Measurements from ENCODE around the gene DSCAML1.

DNA sequence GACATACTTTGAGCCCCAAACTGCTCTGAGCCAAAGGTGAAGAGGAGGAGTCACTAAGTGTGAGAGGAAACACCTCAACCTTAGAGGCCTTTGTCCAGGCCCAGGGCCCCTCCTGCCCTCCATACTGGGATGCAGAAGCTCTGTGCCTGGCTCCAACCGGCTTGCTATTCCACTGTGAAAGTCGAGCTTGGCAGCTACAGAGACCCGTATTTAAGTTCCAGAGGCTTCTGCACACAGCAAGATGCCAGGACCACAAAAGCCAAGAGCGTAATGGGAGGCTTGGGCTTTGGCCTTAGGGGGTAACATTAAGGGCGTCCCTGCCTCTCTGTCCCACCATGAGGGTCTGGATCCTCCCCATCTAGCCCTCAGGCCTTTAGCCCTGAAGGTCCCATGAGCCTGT is 31.9 kb downstream of the DSCAML1 start:
- TF ChIP-seq, protein P1, sequence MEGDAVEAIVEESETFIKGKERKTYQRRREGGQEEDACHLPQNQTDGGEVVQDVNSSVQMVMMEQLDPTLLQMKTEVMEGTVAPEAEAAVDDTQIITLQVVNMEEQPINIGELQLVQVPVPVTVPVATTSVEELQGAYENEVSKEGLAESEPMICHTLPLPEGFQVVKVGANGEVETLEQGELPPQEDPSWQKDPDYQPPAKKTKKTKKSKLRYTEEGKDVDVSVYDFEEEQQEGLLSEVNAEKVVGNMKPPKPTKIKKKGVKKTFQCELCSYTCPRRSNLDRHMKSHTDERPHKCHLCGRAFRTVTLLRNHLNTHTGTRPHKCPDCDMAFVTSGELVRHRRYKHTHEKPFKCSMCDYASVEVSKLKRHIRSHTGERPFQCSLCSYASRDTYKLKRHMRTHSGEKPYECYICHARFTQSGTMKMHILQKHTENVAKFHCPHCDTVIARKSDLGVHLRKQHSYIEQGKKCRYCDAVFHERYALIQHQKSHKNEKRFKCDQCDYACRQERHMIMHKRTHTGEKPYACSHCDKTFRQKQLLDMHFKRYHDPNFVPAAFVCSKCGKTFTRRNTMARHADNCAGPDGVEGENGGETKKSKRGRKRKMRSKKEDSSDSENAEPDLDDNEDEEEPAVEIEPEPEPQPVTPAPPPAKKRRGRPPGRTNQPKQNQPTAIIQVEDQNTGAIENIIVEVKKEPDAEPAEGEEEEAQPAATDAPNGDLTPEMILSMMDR (IDR thresholded peaks at IDR 0.05) = no peak
- TF ChIP-seq EP300 (IDR thresholded peaks at IDR 0.05) (no peak), POLR2A (IDR thresholded peaks at IDR 0.05) (no peak)

Data from tibial nerve (tissue), 4 donors.